Spleen (tissue), 11 donors: Measurements from ENCODE around the gene SPIRE1. TPM values are rescaled to one million over a fixed set of nuclear protein-coding genes. Genes with fewer than 3 reads are reported as not detected.

Source experiments
- DNase-seq: peaks from one replicate; pipeline ENCODE4 v3.0.0-alpha.2; 2020
- H3K27ac ChIP-seq, 8 donors: fragments of 200-600 bp; sonication (generic) in 7 of 8; 1 replicate in 4 of 8; 2 replicates in 4 of 8; pipeline versions ENCODE4 v1.5.0 to v1.8.0; 2016 to 2021; ENCODE audit warnings: inconsistent platforms in 4 of 8, mild to moderate bottlenecking in 4 of 8, moderate library complexity in 1 of 8
- H3K27me3 ChIP-seq, 7 donors: fragments of 200-600 bp; sonication (generic) in 6 of 7; replicated peaks in 1 of 7; 1 replicate in 4 of 7; 2 replicates in 3 of 7; pipeline versions ENCODE4 v1.5.0 to v1.8.0; 2016 to 2021; ENCODE audit warnings: inconsistent platforms in 3 of 7, mild to moderate bottlenecking in 1 of 7
- H3K36me3 ChIP-seq, 6 donors: fragments of 200-600 bp; sonication (generic) in 5 of 6; 1 replicate in 4 of 6; 2 replicates in 2 of 6; pipeline versions ENCODE4 v1.5.0 to v1.8.0; 2016 to 2021; ENCODE audit warnings: inconsistent platforms in 2 of 6
- H3K4me1 ChIP-seq, 6 donors: fragments of 200-600 bp; sonication (generic) in 5 of 6; 1 replicate in 3 of 6; 2 replicates in 3 of 6; pipeline versions ENCODE4 v1.5.0 to v1.8.0; 2016 to 2021; ENCODE audit warnings: inconsistent platforms in 3 of 6
- H3K4me3 ChIP-seq, 8 donors: fragments of 200-600 bp; sonication (generic) in 7 of 8; 1 replicate in 4 of 8; 2 replicates in 4 of 8; pipeline versions ENCODE4 v1.5.0 to v1.8.0; 2016 to 2021; ENCODE audit warnings: inconsistent platforms in 4 of 8, mild to moderate bottlenecking in 4 of 8, moderate library complexity in 2 of 8
- H3K9me3 ChIP-seq, 8 donors: fragments of 200-600 bp; sonication (generic) in 7 of 8; 1 replicate in 4 of 8; 2 replicates in 4 of 8; pipeline versions ENCODE4 v1.5.0 to v1.8.0; 2016 to 2021; ENCODE audit warnings: inconsistent platforms in 4 of 8
- POLR2A ChIP-seq, 3 donors: fragments of 450-650 bp; IDR thresholded peaks; one replicate each; pipeline ENCODE4 v1.5.1; 2017; ENCODE audit warnings: antibody characterized with exemption in 3 of 3, mild to moderate bottlenecking in 1 of 3
- POLR2AphosphoS5 ChIP-seq, 3 donors: sonication (generic); formaldehyde crosslinking; IDR thresholded peaks; one replicate each; pipeline ENCODE4 v1.5.1; 2017; ENCODE audit warnings: antibody characterized with exemption in 3 of 3
- WGBS, 5 donors: extraction: QIAGEN DNeasy Blood & Tissue Kit in 3 of 5; methylation state at CpG; one replicate each; pipeline versions ENCODE4 v1.1.5 to v1.1.7; 2013 to 2018; 5-methylcytosine and 5-hydroxymethylcytosine counted together
- intact Hi-C: fragments of 100-400 bp; cut with DNase I; formaldehyde crosslinking; loops from one replicate; pipeline ENCODE4 v1.15.0; 2023; ENCODE audit warnings: low total_unique reads
- polyA plus RNA-seq, 3 donors: library from polyadenylated mRNA; stranded (reverse); fragments of 200-250 nt; gene quantifications; one replicate each; pipeline ENCODE4 v1.2.1, GENCODE V29; 2013
- total RNA-seq, 7 donors: library from RNA; depleted of rRNA in 3 of 7; stranded (reverse); fragments of >200 nt in 3 of 7; fragmentation: NEBNext Ultra II Directional in 4 of 7; extraction: Animal tissue kit (Norgen Biotek cat#: 25700) in 4 of 7; gene quantifications; one replicate each; pipeline versions ENCODE4 v1.1.0 to v1.2.1, GENCODE V29; 2016 to 2021
- TF ChIP-seq, protein P1 (sequence below), 11 experiments: fragments of 200-600 bp in 7 of 11; fragments of 450-650 bp in 4 of 11; sonication (generic) in 4 of 11; IDR thresholded peaks in 8 of 11; conservative IDR thresholded peaks in 3 of 11; 1 replicate in 7 of 11; 2 replicates in 4 of 11; pipeline versions ENCODE4 v1.4.0 to v1.8.0; 2016 to 2021; ENCODE audit warnings: antibody characterized with exemption in 11 of 11, inconsistent platforms in 4 of 11, mild to moderate bottlenecking in 1 of 11
- donor health status: healthy with polysubstance abuse.
- donor health status: DM: no; HTN: no; CAD: no; lungs with moderate emphysema.
- donor health status: DM: no; HTN: no; CAD: no.
- donor health status: Bipolar disorder and iron deficiency.
- donor health status: healthy.
- donor health status: DM: no; HTN: no; CAD: no.
- donor health status: DM: yes; HTN: yes; CAD: no.

The SPIRE1 gene
- total and polyA plus RNA-seq, 10 donors = 1.4 to 19.4 (median 11.1) TPM

DNA sequence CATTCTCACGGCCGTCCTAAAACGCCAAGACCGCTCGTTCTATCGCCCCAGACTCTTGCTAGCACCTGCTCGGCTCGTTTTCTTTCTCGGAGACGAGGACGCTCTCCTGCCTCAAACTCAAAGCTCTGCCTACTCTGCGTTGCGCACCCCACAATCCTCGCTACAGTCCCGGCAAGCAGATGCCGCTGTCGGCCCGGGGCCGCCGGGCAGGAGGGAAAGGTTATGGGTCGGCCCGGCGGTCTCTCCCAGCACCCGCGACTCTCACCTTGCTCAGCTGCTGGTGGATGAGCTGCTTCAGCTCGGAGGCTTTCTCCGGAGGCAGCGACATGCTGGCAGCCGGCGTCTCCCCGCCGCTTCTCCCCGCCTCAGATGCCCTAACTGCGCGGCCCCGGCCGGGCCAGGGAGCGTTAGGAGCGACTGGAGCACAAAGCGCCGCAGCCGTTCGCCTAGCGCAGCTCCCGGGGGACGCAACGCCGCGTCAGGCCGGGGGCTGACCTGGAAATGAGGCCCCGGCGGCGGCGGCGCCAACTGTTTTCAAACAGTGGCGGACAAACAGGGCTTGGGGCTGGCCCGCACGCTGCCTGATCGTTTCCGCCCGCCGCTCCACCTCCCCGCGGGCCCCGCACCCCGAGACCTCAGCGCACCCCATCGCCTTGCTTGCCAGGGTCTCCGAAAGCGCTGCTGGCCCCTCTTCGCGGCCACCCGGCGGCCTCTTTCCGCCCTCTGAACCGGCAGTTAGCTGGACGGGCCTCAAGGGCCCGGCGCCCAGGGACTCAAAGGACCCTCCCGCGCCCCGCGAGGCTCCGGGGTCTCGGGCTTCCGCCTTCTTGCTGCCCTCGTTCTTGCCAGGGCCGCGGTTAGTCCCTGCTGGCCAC lies 44.6 kb upstream of the SPIRE1 start, which contains the start of the genes CEP76 and PSMG2:
Gene CEP76, minus strand, starts transcription at position 503 of the 875 bp plus-strand sequence. Its CDS starts 175 bp downstream, at position 328.
Gene PSMG2, plus strand, starts transcription at position 822 of the 875 bp plus-strand sequence. CDS start 66 bp downstream, outside the sequence.
- intact Hi-C loops = no loop called here
- WGBS, 5 donors = 0 to 1% (median 0%) methylated on average over 42 to 89 of the region's 89 CpGs

GRCh38 chr18:12701161-12701560 lies 43.3 kb upstream of the SPIRE1 start:
- DNase-seq = no peak
- no peaks in the 10 kb centered on the region for H3K27me3 ChIP-seq
- peaks cover 0 to 38% (median 10%) of the 10 kb centered on the region in 6 donors for H3K36me3 ChIP-seq
- peak overlapping the region in 5 of 8 donors; percentile 72 to 93 (median 85) for H3K4me3 ChIP-seq
- TF ChIP-seq POLR2A (IDR thresholded peaks at IDR 0.05) = no peak
- no peak for TF ChIP-seq POLR2AphosphoS5 (IDR thresholded peaks at IDR 0.05)
- TF ChIP-seq, protein P1, sequence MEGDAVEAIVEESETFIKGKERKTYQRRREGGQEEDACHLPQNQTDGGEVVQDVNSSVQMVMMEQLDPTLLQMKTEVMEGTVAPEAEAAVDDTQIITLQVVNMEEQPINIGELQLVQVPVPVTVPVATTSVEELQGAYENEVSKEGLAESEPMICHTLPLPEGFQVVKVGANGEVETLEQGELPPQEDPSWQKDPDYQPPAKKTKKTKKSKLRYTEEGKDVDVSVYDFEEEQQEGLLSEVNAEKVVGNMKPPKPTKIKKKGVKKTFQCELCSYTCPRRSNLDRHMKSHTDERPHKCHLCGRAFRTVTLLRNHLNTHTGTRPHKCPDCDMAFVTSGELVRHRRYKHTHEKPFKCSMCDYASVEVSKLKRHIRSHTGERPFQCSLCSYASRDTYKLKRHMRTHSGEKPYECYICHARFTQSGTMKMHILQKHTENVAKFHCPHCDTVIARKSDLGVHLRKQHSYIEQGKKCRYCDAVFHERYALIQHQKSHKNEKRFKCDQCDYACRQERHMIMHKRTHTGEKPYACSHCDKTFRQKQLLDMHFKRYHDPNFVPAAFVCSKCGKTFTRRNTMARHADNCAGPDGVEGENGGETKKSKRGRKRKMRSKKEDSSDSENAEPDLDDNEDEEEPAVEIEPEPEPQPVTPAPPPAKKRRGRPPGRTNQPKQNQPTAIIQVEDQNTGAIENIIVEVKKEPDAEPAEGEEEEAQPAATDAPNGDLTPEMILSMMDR (IDR thresholded peaks at IDR 0.05 in 8 of 11, conservative IDR thresholded peaks at IDR 0.05 in 3 of 11) = no peak
- peaks cover 17 to 58% (median 45%) of the 10 kb centered on the region in 6 donors for H3K4me1 ChIP-seq
- 81 to 88% (median 84%) methylated on average over 3 of the region's 3 CpGs for WGBS, 5 donors
- intact Hi-C loops = no loop called here
- H3K9me3 ChIP-seq = no peaks in the 10 kb centered on the region
- H3K27ac ChIP-seq = peak overlapping the region in 2 of 8 donors; percentile 98 to 99

More for the DNA sequence above, 44.6 kb upstream of the SPIRE1 start, which contains the start of the genes CEP76 and PSMG2:
- Histone ChIP-seq H3K36me3 (peaks cover 0 to 41% (median 21%) of the 10 kb centered on the region in 6 donors), H3K9me3 (no peaks in the 10 kb centered on the region), H3K27me3 (no peaks in the 10 kb centered on the region), H3K4me3 (peak within 1 kb of the TSS; percentile 66 to 93 (median 86)), H3K4me1 (peaks cover 17 to 63% (median 47%) of the 10 kb centered on the region in 6 donors), H3K27ac (peak within 1 kb of the TSS; percentile 89 to 99 (median 97))
- DNase-seq = peak; percentile 96
- TF ChIP-seq, protein P1 (IDR thresholded peaks at IDR 0.05 in 8 of 11, conservative IDR thresholded peaks at IDR 0.05 in 3 of 11) = peak in 3 of 11 experiments; percentile 5 to 24 (median 8)
- TF ChIP-seq POLR2AphosphoS5 (IDR thresholded peaks at IDR 0.05) (peak; percentile 83 to 92 (median 92)), POLR2A (IDR thresholded peaks at IDR 0.05) (peak in 1 of 3 donors; percentile 65)

GRCh38 chr18:12699747-12700146 lies 41.8 kb upstream of the SPIRE1 start:
- no peak for DNase-seq
- intact Hi-C loops = no loop called here
- WGBS, 5 donors = 91 to 97% (median 93%) methylated on average over 2 of the region's 2 CpGs

More at GRCh38 chr18:12699747-12700146, 41.8 kb upstream of the SPIRE1 start:
- H3K9me3 ChIP-seq = no peaks in the 10 kb centered on the region
- H3K4me1 ChIP-seq = peaks cover 17 to 43% (median 36%) of the 10 kb centered on the region in 6 donors
- H3K36me3 ChIP-seq = peaks cover 0 to 41% (median 7%) of the 10 kb centered on the region in 6 donors
- H3K27ac ChIP-seq = no peak overlapping the region
- no peaks in the 10 kb centered on the region for H3K27me3 ChIP-seq
- no peak overlapping the region for H3K4me3 ChIP-seq
- TF ChIP-seq POLR2A (IDR thresholded peaks at IDR 0.05) (no peak), POLR2AphosphoS5 (IDR thresholded peaks at IDR 0.05) (no peak)
- TF ChIP-seq, protein P1 (IDR thresholded peaks at IDR 0.05 in 8 of 11, conservative IDR thresholded peaks at IDR 0.05 in 3 of 11) = no peak
